Measurements from ENCODE around the gene LRRFIP1.

LRRFIP1 gene

GRCh38 chr2:237717366-237718276 lies 90.2 kb downstream of the LRRFIP1 start:
- no peak for TF ChIP-seq YY1 (IDR thresholded peaks at IDR 0.05; ENCODE audit: low read depth)
- TF ChIP-seq ZBTB7A (IDR thresholded peaks at IDR 0.05; ENCODE audit: low read depth), result no peak
- no peak for TF ChIP-seq TCF12 (IDR thresholded peaks at IDR 0.05; ENCODE audit: low read depth)
- TF ChIP-seq EP300 (IDR thresholded peaks at IDR 0.05; ENCODE audit: borderline replicate concordance), result no peak
- no peak for TF ChIP-seq TEAD4 (IDR thresholded peaks at IDR 0.05)
- no peak for TF ChIP-seq RAD21 (IDR thresholded peaks at IDR 0.05; ENCODE audit: low read depth)

GRCh38 chr2:237718277-237718634 lies 90.9 kb downstream of the LRRFIP1 start:
- TF ChIP-seq CREB1 (IDR thresholded peaks at IDR 0.05; ENCODE audit: low read depth), result no peak
- no peak for TF ChIP-seq NFIC (IDR thresholded peaks at IDR 0.05)
- no peak for TF ChIP-seq CEBPB (IDR thresholded peaks at IDR 0.05)

- TF ChIP-seq TAF1 (IDR thresholded peaks at IDR 0.05; ENCODE audit: low read depth) (no peak), EP300 (IDR thresholded peaks at IDR 0.05; ENCODE audit: borderline replicate concordance) (no peak), RAD21 (IDR thresholded peaks at IDR 0.05; ENCODE audit: low read depth) (no peak), REST (IDR thresholded peaks at IDR 0.05; ENCODE audit: low read depth) (no peak), CREB1 (IDR thresholded peaks at IDR 0.05; ENCODE audit: low read depth) (no peak), TCF12 (IDR thresholded peaks at IDR 0.05; ENCODE audit: low read depth) (no peak), EGR1 (IDR thresholded peaks at IDR 0.05) (no peak), MAX (IDR thresholded peaks at IDR 0.05) (no peak), CEBPB (IDR thresholded peaks at IDR 0.05) (no peak), FOXM1 (IDR thresholded peaks at IDR 0.05; ENCODE audit: borderline replicate concordance, low read depth) (no peak), TEAD4 (IDR thresholded peaks at IDR 0.05) (no peak), NFIC (IDR thresholded peaks at IDR 0.05) (no peak), ZBTB7A (IDR thresholded peaks at IDR 0.05; ENCODE audit: low read depth) (no peak), USF1 (IDR thresholded peaks at IDR 0.05) (no peak), YY1 (IDR thresholded peaks at IDR 0.05; ENCODE audit: low read depth) (no peak)
These were observed 93.1 kb downstream of the LRRFIP1 start for GRCh38 chr2:237720444-237720843.

GRCh38 chr2:237720957-237721356 lies 93.6 kb downstream of the LRRFIP1 start:
- TF ChIP-seq FOXM1 (IDR thresholded peaks at IDR 0.05; ENCODE audit: borderline replicate concordance, low read depth), result no peak
- TF ChIP-seq TEAD4 (IDR thresholded peaks at IDR 0.05), result no peak
- no peak for TF ChIP-seq ZBTB7A (IDR thresholded peaks at IDR 0.05; ENCODE audit: low read depth)
- TF ChIP-seq USF1 (IDR thresholded peaks at IDR 0.05), result no peak
- TF ChIP-seq EP300 (IDR thresholded peaks at IDR 0.05; ENCODE audit: borderline replicate concordance), result no peak
- no peak for TF ChIP-seq TAF1 (IDR thresholded peaks at IDR 0.05; ENCODE audit: low read depth)
- no peak for TF ChIP-seq CREB1 (IDR thresholded peaks at IDR 0.05; ENCODE audit: low read depth)
- TF ChIP-seq YY1 (IDR thresholded peaks at IDR 0.05; ENCODE audit: low read depth), result no peak
- TF ChIP-seq MAX (IDR thresholded peaks at IDR 0.05), result no peak
- no peak for TF ChIP-seq RAD21 (IDR thresholded peaks at IDR 0.05; ENCODE audit: low read depth)
- no peak for TF ChIP-seq TCF12 (IDR thresholded peaks at IDR 0.05; ENCODE audit: low read depth)
- no peak for TF ChIP-seq CEBPB (IDR thresholded peaks at IDR 0.05)
- TF ChIP-seq NFIC (IDR thresholded peaks at IDR 0.05), result no peak

- TF ChIP-seq USF1 (IDR thresholded peaks at IDR 0.05) (no peak), EGR1 (IDR thresholded peaks at IDR 0.05) (no peak), EP300 (IDR thresholded peaks at IDR 0.05; ENCODE audit: borderline replicate concordance) (no peak), ZBTB7A (IDR thresholded peaks at IDR 0.05; ENCODE audit: low read depth) (no peak)
These were observed 94.1 kb downstream of the LRRFIP1 start for GRCh38 chr2:237721458-237721857.

- TF ChIP-seq EGR1 (IDR thresholded peaks at IDR 0.05) (no peak), YY1 (IDR thresholded peaks at IDR 0.05; ENCODE audit: low read depth) (no peak), TAF1 (IDR thresholded peaks at IDR 0.05; ENCODE audit: low read depth) (no peak), USF1 (IDR thresholded peaks at IDR 0.05) (no peak), RAD21 (IDR thresholded peaks at IDR 0.05; ENCODE audit: low read depth) (no peak), CEBPB (IDR thresholded peaks at IDR 0.05) (no peak)
These were observed 95.2 kb downstream of the LRRFIP1 start for GRCh38 chr2:237722616-237723015.

GRCh38 chr2:237723023-237723422 lies 95.6 kb downstream of the LRRFIP1 start:
- TF ChIP-seq EP300 (IDR thresholded peaks at IDR 0.05; ENCODE audit: borderline replicate concordance) (no peak), CEBPB (IDR thresholded peaks at IDR 0.05) (no peak), USF1 (IDR thresholded peaks at IDR 0.05) (no peak), TAF1 (IDR thresholded peaks at IDR 0.05; ENCODE audit: low read depth) (no peak), EGR1 (IDR thresholded peaks at IDR 0.05) (no peak), TCF12 (IDR thresholded peaks at IDR 0.05; ENCODE audit: low read depth) (no peak), TEAD4 (IDR thresholded peaks at IDR 0.05) (no peak), CREB1 (IDR thresholded peaks at IDR 0.05; ENCODE audit: low read depth) (no peak), REST (IDR thresholded peaks at IDR 0.05; ENCODE audit: low read depth) (no peak), YY1 (IDR thresholded peaks at IDR 0.05; ENCODE audit: low read depth) (no peak), FOXM1 (IDR thresholded peaks at IDR 0.05; ENCODE audit: borderline replicate concordance, low read depth) (no peak), MAX (IDR thresholded peaks at IDR 0.05) (no peak), NFIC (IDR thresholded peaks at IDR 0.05) (no peak), ZBTB7A (IDR thresholded peaks at IDR 0.05; ENCODE audit: low read depth) (no peak), RAD21 (IDR thresholded peaks at IDR 0.05; ENCODE audit: low read depth) (no peak)
